CD4-positive, alpha-beta T cell (primary cell): ENCODE data around the gene TYR. TPM values are rescaled to one million over a fixed set of nuclear protein-coding genes. Genes with fewer than 3 reads are reported as not detected.

Experiments
- ATAC-seq: fragments of 200-7000 bp; cut with Tn5 transposase; one replicate; pipeline ENCODE4 v1.10.0; 2022; ENCODE audit warnings: mild to moderate bottlenecking; ENCODE audit not compliant: poor library complexity
- CTCF ChIA-PET: fragments of 350-600 bp; sonication (Branson Sonifier 250); formaldehyde crosslinking; loops from one replicate; lab custom pipeline; 2021; ENCODE audit warnings: antibody characterized with exemption, inconsistent platforms; lab: Charles Lee
- POLR2A ChIA-PET: fragments of 350-600 bp; sonication (Branson Sonifier 250); formaldehyde crosslinking; loops from one replicate; lab custom pipeline; 2021; ENCODE audit warnings: antibody characterized with exemption, inconsistent platforms; lab: Charles Lee
- DNase-seq, 14 experiments: peaks; one replicate each; pipeline ENCODE4 v3.0.0-alpha.2; 2013 to 2020; ENCODE audit warnings: mixed read lengths in 2 of 14
- H3K27ac ChIP-seq, 2 donors: one replicate each; pipeline versions ENCODE4 v1.5.1 to v1.7.0; 2013; ENCODE audit warnings: low read length in 2 of 2, low read depth in 1 of 2, mild to moderate bottlenecking in 1 of 2
- H3K27me3 ChIP-seq, 2 experiments: 1 replicate in 1 of 2; 2 replicates in 1 of 2; pipeline versions ENCODE4 v1.6.1 to v1.7.0; 2013; ENCODE audit warnings: low read length in 2 of 2, control low read depth in 1 of 2, mild to moderate bottlenecking in 1 of 2, moderate library complexity in 1 of 2; ENCODE audit not compliant: insufficient read depth in 2 of 2, control insufficient read depth in 1 of 2
- H3K36me3 ChIP-seq: one replicate; pipeline ENCODE4 v1.6.1; 2013; ENCODE audit warnings: low read length, control low read depth; ENCODE audit not compliant: insufficient read depth
- H3K4me1 ChIP-seq: one replicate; pipeline ENCODE4 v1.6.1; 2013; ENCODE audit warnings: low read length, control low read depth; ENCODE audit not compliant: insufficient read depth
- H3K4me3 ChIP-seq: one replicate; pipeline ENCODE4 v1.5.1; 2013; ENCODE audit warnings: mild to moderate bottlenecking, low read length, moderate library complexity
- H3K9me3 ChIP-seq, 2 experiments: 1 replicate in 1 of 2; 2 replicates in 1 of 2; pipeline versions ENCODE4 v1.6.1 to v1.7.0; 2013; ENCODE audit warnings: low read length in 2 of 2, mild to moderate bottlenecking in 2 of 2, control low read depth in 1 of 2, moderate library complexity in 1 of 2; ENCODE audit not compliant: control insufficient read depth in 1 of 2, insufficient read depth in 1 of 2
- H3K27ac Mint-ChIP-seq: one replicate; pipeline ENCODE4 v1.8.0; 2020; ENCODE audit warnings: mixed read lengths
- H3K27me3 Mint-ChIP-seq: one replicate; pipeline ENCODE4 v1.8.0; 2021; ENCODE audit warnings: mixed read lengths
- H3K36me3 Mint-ChIP-seq: one replicate; pipeline ENCODE4 v1.8.0; 2021; ENCODE audit warnings: low read depth, mixed read lengths
- H3K4me1 Mint-ChIP-seq: one replicate; pipeline ENCODE4 v1.8.0; 2021; ENCODE audit warnings: low read depth, mixed read lengths
- H3K4me3 Mint-ChIP-seq: one replicate; pipeline ENCODE4 v1.8.0; 2020; ENCODE audit warnings: mild to moderate bottlenecking, mixed read lengths
- H3K9me3 Mint-ChIP-seq: one replicate; pipeline ENCODE4 v1.8.0; 2020; ENCODE audit warnings: mixed read lengths
- CTCF ChIP-seq: fragments of 200-600 bp; IDR thresholded peaks from one replicate; pipeline ENCODE4 v1.8.0; 2022; ENCODE audit warnings: antibody characterized with exemption, mild to moderate bottlenecking
- intact Hi-C, 2 experiments: fragments of 100-400 bp; cut with DNase I in 1 of 2; cut with micrococcal nuclease in 1 of 2; formaldehyde crosslinking; loops; one replicate each; pipeline versions ENCODE4 v1.15.1 to v1.9.0; 2023 to 2025; cut with DNase I, micrococcal nuclease
- total RNA-seq, 174 experiments: library from RNA in 2 of 174; stranded (reverse) in 2 of 174; gene quantifications; one replicate each; pipeline ENCODE4 v1.2.3 and lab custom pipeline; 2021 to 2026

TYR gene
- total RNA-seq, 2 experiments from 2014 or later: not detected

- Mint-ChIP-seq H3K4me3 (no peak overlapping the region), H3K27me3 (no peaks in the 10 kb centered on the region), H3K27ac (no peak overlapping the region), H3K9me3 (no peaks in the 10 kb centered on the region), H3K36me3 (no peaks in the 10 kb centered on the region), H3K4me1 (no peaks in the 10 kb centered on the region)
- ATAC-seq (no peak), DNase-seq (no peak)
- ChIA-PET CTCF (interaction anchor here (0.7 kb wide), 1 partner anchor 37 kb away, joined by 3 read pairs; no protein-coding TSS in a partner anchor), POLR2A (no interaction called here)
- no peaks in the 10 kb centered on the region for H3K36me3 ChIP-seq
- no peaks in the 10 kb centered on the region for H3K9me3 ChIP-seq
- H3K4me1 ChIP-seq: no peaks in the 10 kb centered on the region
- no peak for TF ChIP-seq CTCF
- no peaks in the 10 kb centered on the region for H3K27me3 ChIP-seq
- intact Hi-C loops: no loop called here
- H3K27ac ChIP-seq: no peak overlapping the region
- no peak overlapping the region for H3K4me3 ChIP-seq
Observed at GRCh38 chr11:89159974-89160373, 17.7 kb upstream of the TYR start.

DNA sequence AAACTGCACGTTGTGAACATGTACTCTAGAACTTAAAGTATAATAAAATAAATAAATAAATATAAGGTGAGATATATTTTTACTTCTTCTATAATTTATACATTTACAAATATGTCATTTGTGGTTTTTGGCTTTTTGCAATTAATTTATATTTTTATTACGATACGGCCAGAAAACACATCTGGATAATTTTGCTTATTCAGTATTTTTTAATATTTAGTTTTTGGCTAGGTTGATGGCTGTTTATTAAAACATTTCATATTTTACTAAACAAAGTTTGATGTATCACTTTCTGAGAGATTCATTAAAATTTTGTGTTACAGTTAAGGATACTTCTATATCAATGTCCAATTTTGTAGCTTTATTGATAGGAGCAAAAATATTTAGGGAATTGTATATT is 15.7 kb upstream of the TYR start:
- no peaks in the 10 kb centered on the region for H3K36me3 Mint-ChIP-seq
- H3K4me1 Mint-ChIP-seq: no peaks in the 10 kb centered on the region
- H3K27me3 Mint-ChIP-seq: no peaks in the 10 kb centered on the region
- H3K9me3 Mint-ChIP-seq: no peaks in the 10 kb centered on the region
- TF ChIP-seq CTCF: no peak
- H3K4me1 ChIP-seq: no peaks in the 10 kb centered on the region
- no peak overlapping the region for H3K27ac ChIP-seq
- no peak for ATAC-seq
- no peak overlapping the region for H3K4me3 Mint-ChIP-seq
- ChIA-PET POLR2A (no interaction called here), CTCF (no interaction called here)
- no peak overlapping the region for H3K27ac Mint-ChIP-seq
- intact Hi-C loops: no loop called here
- H3K27me3 ChIP-seq: no peaks in the 10 kb centered on the region
- no peak overlapping the region for H3K4me3 ChIP-seq
- H3K9me3 ChIP-seq: no peaks in the 10 kb centered on the region
- no peaks in the 10 kb centered on the region for H3K36me3 ChIP-seq
- DNase-seq: no peak

DNA sequence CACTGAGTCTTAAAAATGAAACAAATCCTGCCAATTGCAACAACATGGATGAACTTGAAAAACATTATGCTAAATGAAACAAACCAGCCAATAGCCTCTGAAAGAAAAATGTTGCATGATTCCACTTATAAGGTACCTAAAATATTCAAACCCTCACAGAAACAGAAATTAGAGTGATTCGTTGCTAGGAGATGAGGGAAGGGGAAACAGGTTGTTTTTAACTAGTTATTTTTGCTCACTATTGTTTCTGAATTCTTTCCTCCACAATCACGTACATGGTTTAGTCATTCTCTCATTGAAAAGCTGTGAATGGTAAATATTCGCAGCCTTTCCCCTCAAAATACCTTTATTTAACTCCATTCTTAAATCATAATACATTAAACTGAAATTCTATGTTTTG is 14.0 kb upstream of the TYR start:
- H3K4me3 Mint-ChIP-seq: no peak overlapping the region
- H3K36me3 Mint-ChIP-seq: no peaks in the 10 kb centered on the region
- POLR2A ChIA-PET: no interaction called here
- no peaks in the 10 kb centered on the region for H3K4me1 Mint-ChIP-seq
- DNase-seq: no peak
- Histone ChIP-seq H3K4me1 (no peaks in the 10 kb centered on the region), H3K4me3 (no peak overlapping the region), H3K27me3 (no peaks in the 10 kb centered on the region), H3K27ac (no peak overlapping the region), H3K36me3 (no peaks in the 10 kb centered on the region), H3K9me3 (no peaks in the 10 kb centered on the region)
- CTCF ChIA-PET: no interaction called here
- TF ChIP-seq CTCF: no peak
- H3K9me3 Mint-ChIP-seq: no peaks in the 10 kb centered on the region
- intact Hi-C loops: no loop called here
- H3K27ac Mint-ChIP-seq: no peak overlapping the region
- no peak for ATAC-seq
- no peaks in the 10 kb centered on the region for H3K27me3 Mint-ChIP-seq
